ENCODE data around the gene DES.

DES gene

GRCh38 chr2:219441451-219442255 lies 23.5 kb downstream of the DES start:
- no peak for DNase-seq

- no peak for DNase-seq
These were observed 24.3 kb downstream of the DES start for GRCh38 chr2:219442256-219443015.

GRCh38 chr2:219443016-219443696 lies 25.0 kb downstream of the DES start:
- DNase-seq: no peak

- DNase-seq: no peak
These were observed 25.5 kb downstream of the DES start for GRCh38 chr2:219443697-219444023.

GRCh38 chr2:219444566-219445091 lies 26.5 kb downstream of the DES start:
- DNase-seq: no peak

- DNase-seq: no peak
These were observed 27.1 kb downstream of the DES start for GRCh38 chr2:219445220-219445640.

GRCh38 chr2:219446101-219446504 lies 27.9 kb downstream of the DES start:
- no peak for DNase-seq

- DNase-seq: no peak
These were observed 28.5 kb downstream of the DES start for GRCh38 chr2:219446689-219447088.

GRCh38 chr2:219447242-219448098 lies 29.3 kb downstream of the DES start:
- no peak for DNase-seq

- DNase-seq: no peak
These were observed 30.1 kb downstream of the DES start for GRCh38 chr2:219448099-219448775.

GRCh38 chr2:219448776-219449341 lies 30.7 kb downstream of the DES start:
- DNase-seq: no peak

- no peak for DNase-seq
These were observed 31.4 kb downstream of the DES start for GRCh38 chr2:219449609-219450008.

GRCh38 chr2:219451661-219452360 lies 33.6 kb downstream of the DES start:
- DNase-seq: no peak

GRCh38 chr2:219452361-219453317 lies 34.5 kb downstream of the DES start:
- DNase-seq: no peak

- DNase-seq: no peak
These were observed 35.8 kb downstream of the DES start for GRCh38 chr2:219453671-219454590.

- DNase-seq: no peak
These were observed 37.4 kb downstream of the DES start for GRCh38 chr2:219455581-219455980.

GRCh38 chr2:219457784-219458369 lies 39.7 kb downstream of the DES start:
- no peak for DNase-seq

- DNase-seq: no peak
These were observed 40.8 kb downstream of the DES start for GRCh38 chr2:219458996-219459395.

Measured in NCI-H526 treated with DMSO at 0.1 percent for 48 hours (cell line).